H1 (cell line): Measurements from ENCODE around the gene EIF5A2. TPM values are rescaled to one million over a fixed set of nuclear protein-coding genes. Genes with fewer than 3 reads are reported as not detected.

Source experiments
- CTBP2 ChIP-seq: IDR thresholded peaks from 2 replicates; pipeline ENCODE4 v1.7.0; 2011; ENCODE audit warnings: borderline replicate concordance, mild to moderate bottlenecking, moderate library complexity, mixed read lengths, low read length; ENCODE audit not compliant: insufficient read depth, insufficient read length
- SIN3A ChIP-seq, 2 experiments: IDR thresholded peaks in 1 of 2; conservative IDR thresholded peaks in 1 of 2; 2 replicates each; pipeline ENCODE4 v1.6.1; 2011 to 2012; ENCODE audit warnings: low read length in 2 of 2, improper control_type of control experiment in 1 of 2, low read depth in 1 of 2, mild to moderate bottlenecking in 1 of 2
- polyA plus RNA-seq, 7 experiments: library from polyadenylated mRNA; depleted of rRNA in 3 of 7; stranded (reverse) in 5 of 7; unstranded in 2 of 7; fragments of >200 nt in 5 of 7; fragments of 200-250 nt in 2 of 7; gene quantifications; 1 replicate in 5 of 7; 2 replicates in 1 of 7; 4 replicates in 1 of 7; pipeline versions ENCODE4 v1.2.1 to v1.2.3, GENCODE V29; 2011 to 2013; ENCODE audit warnings: missing spikeins in 2 of 7, mixed read lengths in 2 of 7
- total RNA-seq: library from RNA; stranded (reverse); fragmentation: NEBNext Ultra II Directional; extraction: Animal tissue kit (Norgen Biotek cat#: 25700); gene quantifications from 2 replicates; pipeline ENCODE4 v1.2.1, GENCODE V29; 2021

EIF5A2 gene
- total and polyA plus RNA-seq, 2 of the 8 experiments (the other 6 are each of a cell fraction or from before 2014, with no cell fraction given): 1.5 to 15.0 TPM

DNA sequence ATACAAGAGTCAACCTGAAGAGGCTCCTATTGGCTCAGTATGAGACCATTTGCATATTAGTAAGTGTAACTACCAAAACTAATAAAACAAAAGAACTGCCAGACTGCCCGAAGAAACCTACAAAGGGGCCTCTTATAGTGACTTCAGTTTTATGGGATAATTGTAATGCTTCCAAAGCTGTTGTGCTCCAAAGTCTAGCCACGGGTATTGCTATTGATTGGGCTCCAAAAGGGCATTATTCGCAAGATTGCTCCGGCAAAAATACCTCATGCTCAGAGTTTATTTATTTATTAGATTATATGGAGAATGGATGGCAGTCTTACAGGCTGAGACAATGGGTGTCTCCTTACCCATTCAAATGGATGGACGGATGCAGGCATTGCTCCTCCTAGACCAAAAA, 49.8 kb downstream of the EIF5A2 start (continued):
- TF ChIP-seq SIN3A (conservative IDR thresholded peaks at IDR 0.05 in 1 of 2, IDR thresholded peaks at IDR 0.05 in 1 of 2; ENCODE audit: low read depth in 1 of 2, low read length in 2 of 2): no peak
- no peak for TF ChIP-seq CTBP2
- TF ChIP-seq, all 59 proteins: peak for 0
